Epithelial cell of proximal tubule (primary cell): ENCODE results near the gene ATP8B3. TPM values are rescaled to one million over a fixed set of nuclear protein-coding genes. Genes with fewer than 3 reads are reported as not detected.

Source experiments
- DNase-seq: peaks from one replicate; pipeline ENCODE4 v3.0.0-alpha.2; 2011; ENCODE audit warnings: low read depth
- H3K4me3 ChIP-seq: 2 replicates; pipeline ENCODE4 v1.5.1; 2011; ENCODE audit warnings: low read depth, mild to moderate bottlenecking, low read length
- total RNA-seq: library from RNA; depleted of rRNA; stranded (reverse); fragments of >200 nt; gene quantifications from 2 replicates; pipeline ENCODE4 v1.2.3, GENCODE V29; 2015
- TF ChIP-seq, protein P1 (sequence below): conservative IDR thresholded peaks from 2 replicates; pipeline ENCODE4 v1.5.1; 2012; ENCODE audit warnings: low read depth, mild to moderate bottlenecking, low read length

The ATP8B3 gene
- total RNA-seq, 1 donor from 2014 or later: 1.7 TPM

- peak; percentile 52 for DNase-seq
- H3K4me3 ChIP-seq: no peak overlapping the region
- TF ChIP-seq, protein P1, sequence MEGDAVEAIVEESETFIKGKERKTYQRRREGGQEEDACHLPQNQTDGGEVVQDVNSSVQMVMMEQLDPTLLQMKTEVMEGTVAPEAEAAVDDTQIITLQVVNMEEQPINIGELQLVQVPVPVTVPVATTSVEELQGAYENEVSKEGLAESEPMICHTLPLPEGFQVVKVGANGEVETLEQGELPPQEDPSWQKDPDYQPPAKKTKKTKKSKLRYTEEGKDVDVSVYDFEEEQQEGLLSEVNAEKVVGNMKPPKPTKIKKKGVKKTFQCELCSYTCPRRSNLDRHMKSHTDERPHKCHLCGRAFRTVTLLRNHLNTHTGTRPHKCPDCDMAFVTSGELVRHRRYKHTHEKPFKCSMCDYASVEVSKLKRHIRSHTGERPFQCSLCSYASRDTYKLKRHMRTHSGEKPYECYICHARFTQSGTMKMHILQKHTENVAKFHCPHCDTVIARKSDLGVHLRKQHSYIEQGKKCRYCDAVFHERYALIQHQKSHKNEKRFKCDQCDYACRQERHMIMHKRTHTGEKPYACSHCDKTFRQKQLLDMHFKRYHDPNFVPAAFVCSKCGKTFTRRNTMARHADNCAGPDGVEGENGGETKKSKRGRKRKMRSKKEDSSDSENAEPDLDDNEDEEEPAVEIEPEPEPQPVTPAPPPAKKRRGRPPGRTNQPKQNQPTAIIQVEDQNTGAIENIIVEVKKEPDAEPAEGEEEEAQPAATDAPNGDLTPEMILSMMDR: no peak
Observed at GRCh38 chr19:1773184-1773583, 38.9 kb downstream of the ATP8B3 start.

DNA sequence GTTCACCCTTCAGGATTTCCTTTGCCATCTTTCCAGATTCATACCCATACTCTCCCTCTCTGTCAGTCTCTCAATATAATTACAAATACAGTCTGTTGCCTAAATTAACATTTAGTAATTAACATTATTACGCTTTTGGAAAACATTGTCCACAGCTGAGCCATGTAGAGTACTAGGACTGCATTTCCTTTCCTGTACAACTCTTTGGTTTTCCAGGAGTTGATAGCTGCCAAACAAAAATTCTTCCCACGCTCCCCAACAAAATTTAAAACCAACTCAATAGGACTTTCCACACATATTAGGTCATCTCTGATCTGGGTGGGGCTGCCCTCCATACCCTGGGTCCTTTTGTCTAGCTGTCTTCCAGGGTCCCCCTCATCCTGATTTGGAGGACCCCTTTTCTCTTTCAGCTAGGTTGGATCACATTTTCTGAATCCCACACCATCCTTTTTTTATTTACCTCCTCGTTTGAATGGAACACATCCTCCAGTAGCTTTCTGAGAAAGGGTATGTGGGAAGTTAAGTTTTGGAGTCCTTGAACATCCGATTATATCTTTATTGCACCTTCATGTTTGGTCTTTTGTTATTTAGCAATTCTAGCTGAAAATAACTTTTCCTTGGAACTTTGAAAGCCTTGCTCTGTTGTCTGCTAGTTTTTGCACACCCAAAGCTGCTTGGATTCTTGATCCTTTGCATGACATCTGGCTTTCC lies 41.1 kb downstream of the ATP8B3 start:
- no peak overlapping the region for H3K4me3 ChIP-seq
- TF ChIP-seq, protein P1: no peak
- DNase-seq: no peak

DNA sequence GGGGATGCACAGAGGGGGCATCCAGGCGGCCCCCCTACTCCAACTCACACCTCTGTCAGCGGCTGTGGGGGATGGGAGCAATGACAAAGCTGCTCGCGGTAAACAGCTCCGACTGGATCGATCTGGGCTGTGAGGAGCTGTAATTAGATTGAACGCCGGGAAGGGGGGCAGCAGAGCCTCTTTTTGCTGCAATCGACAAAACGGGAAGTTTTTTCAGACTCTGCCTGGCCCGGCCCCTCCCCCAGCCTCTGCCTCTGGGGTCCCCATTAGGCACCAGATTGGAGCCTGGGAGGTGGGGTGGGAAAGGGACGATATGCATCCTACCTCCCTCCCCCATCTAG lies 42.5 kb downstream of the ATP8B3 start:
- H3K4me3 ChIP-seq: no peak overlapping the region
- TF ChIP-seq, protein P1: no peak
- no peak for DNase-seq

DNA sequence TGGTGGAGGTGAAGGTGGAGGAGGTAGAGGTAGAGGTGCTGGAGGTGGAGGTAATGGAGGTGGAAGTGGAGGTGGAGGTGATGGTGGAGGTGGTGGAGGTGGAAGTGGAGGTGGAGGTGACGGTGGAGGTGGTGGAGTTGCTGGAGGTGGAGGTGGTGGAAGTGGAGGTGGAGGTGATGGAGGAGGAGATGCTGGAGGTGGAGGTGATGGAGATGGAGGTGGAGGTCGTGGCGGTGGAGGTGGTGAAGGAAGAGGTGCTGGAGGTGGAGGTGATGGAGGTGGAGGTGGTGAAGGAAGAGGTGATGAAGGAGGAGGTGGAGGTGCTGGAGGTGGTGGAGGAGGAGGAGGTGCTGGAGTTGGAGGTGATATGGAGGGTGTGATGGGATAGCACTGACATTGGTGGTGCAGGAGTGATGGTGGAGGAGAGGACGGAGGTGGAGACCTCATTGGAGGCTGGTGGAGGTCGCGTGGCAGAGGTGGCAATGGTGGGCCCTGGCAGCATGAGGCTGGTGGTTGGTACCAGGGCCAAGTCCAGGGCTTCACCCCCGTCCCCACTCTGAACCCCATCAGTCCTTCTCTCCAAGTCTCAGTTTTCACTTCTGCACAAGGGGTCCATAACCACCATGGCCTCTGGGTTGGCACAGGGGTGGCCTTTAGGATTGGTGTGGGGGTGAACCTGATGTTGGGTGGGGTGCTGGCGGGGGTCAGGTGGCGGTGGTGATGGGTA lies 43.0 kb downstream of the ATP8B3 start:
- no peak for DNase-seq
- no peak overlapping the region for H3K4me3 ChIP-seq
- TF ChIP-seq, protein P1: no peak

DNA sequence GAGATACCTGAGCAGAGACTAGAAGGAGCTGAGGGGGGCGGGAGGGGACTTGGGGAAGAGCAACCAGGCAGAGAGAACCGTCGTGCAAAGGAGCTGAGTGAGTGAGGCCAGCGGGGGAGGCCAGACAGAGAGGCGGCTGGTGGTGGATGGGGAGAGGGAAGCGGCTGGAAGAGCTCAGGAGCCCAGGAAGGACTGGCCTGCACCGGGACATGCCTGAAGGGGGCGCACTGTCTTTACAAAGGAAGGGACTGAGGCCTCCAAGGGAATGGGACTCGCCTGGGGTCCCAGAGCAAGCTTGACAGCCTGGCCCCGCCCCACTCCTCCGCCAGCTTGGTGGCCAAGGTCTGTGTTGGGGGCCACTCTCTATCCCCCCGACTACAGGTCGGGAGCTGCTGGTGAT lies 43.8 kb downstream of the ATP8B3 start:
- TF ChIP-seq, protein P1: peak; percentile 36

DNA sequence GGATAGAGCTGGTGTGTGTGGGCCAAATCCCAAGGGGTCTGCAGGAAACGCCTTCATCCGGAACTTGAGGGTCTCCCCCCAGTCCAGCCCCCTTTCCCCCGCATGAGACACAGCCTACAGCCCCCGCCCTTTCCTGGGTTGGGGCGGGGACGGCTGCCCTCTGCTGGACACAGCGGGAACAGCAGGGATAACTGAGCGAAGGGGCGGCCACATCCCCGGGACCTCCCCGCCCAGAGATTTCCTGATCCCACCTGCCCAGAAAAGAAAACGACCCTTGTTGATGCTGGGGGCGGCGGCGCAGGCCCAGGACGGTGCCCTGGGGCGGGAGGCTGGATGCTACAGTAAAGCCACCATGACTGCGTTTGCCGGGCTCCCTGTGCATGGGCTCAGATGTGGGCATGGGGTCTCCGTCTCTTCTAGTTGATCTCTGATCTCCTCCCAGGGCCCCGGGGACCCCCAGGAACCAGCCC lies 44.6 kb downstream of the ATP8B3 start:
- no peak overlapping the region for H3K4me3 ChIP-seq
- TF ChIP-seq, protein P1: peak; percentile 77
- DNase-seq: no peak

More for the DNA sequence above, 43.8 kb downstream of the ATP8B3 start:
- DNase-seq: no peak
- no peak overlapping the region for H3K4me3 ChIP-seq
